ENCODE measurements around the gene PLCG2.
"Not testable (repeated sequence)": the region's sequence is repeated elsewhere in the genome, so short reads cannot be mapped to it uniquely, and the experiment has no call there.

PLCG2 gene

GRCh38 chr16:81939164-81940056, 160.3 kb downstream of the PLCG2 start:
- no peak for DNase-seq (ENCODE audit: low read depth)

GRCh38 chr16:81940781-81941560, 161.9 kb downstream of the PLCG2 start:
- DNase-seq (ENCODE audit: low read depth): no peak

- DNase-seq (ENCODE audit: low read depth): no peak
Observed at GRCh38 chr16:81942007-81942601, 163.0 kb downstream of the PLCG2 start.

- DNase-seq (ENCODE audit: low read depth): no peak
Observed at GRCh38 chr16:81945665-81946064, 166.6 kb downstream of the PLCG2 start.

- DNase-seq (ENCODE audit: low read depth): no peak
Observed at GRCh38 chr16:81946206-81946605, 167.1 kb downstream of the PLCG2 start.

GRCh38 chr16:81951564-81951963, 172.5 kb downstream of the PLCG2 start:
- DNase-seq (ENCODE audit: low read depth): no peak

- DNase-seq (ENCODE audit: low read depth): no peak
Observed at GRCh38 chr16:81956213-81956948, 177.3 kb downstream of the PLCG2 start.

- DNase-seq (ENCODE audit: low read depth): no peak
Observed at GRCh38 chr16:81964808-81965207, 185.7 kb downstream of the PLCG2 start.

GRCh38 chr16:81967358-81967757, 188.3 kb downstream of the PLCG2 start:
- no peak for DNase-seq (ENCODE audit: low read depth)

GRCh38 chr16:81971853-81972252, 192.8 kb downstream of the PLCG2 start:
- no peak for DNase-seq (ENCODE audit: low read depth)

- no peak for DNase-seq (ENCODE audit: low read depth)
Observed at GRCh38 chr16:81973737-81974136, 194.6 kb downstream of the PLCG2 start.

GRCh38 chr16:81975637-81976036, 196.5 kb downstream of the PLCG2 start:
- no peak for DNase-seq (ENCODE audit: low read depth)

- DNase-seq (ENCODE audit: low read depth): not testable (repeated sequence)
Observed at GRCh38 chr16:81977335-81977942, 198.3 kb downstream of the PLCG2 start.

- DNase-seq (ENCODE audit: low read depth): no peak
Observed at GRCh38 chr16:81987121-81987520, 208.0 kb downstream of the PLCG2 start.

- no peak for DNase-seq (ENCODE audit: low read depth)
Observed at GRCh38 chr16:81987706-81988105, 208.6 kb downstream of the PLCG2 start.

- no peak for DNase-seq (ENCODE audit: low read depth)
Observed at GRCh38 chr16:81992859-81993258, 213.8 kb downstream of the PLCG2 start.

- DNase-seq (ENCODE audit: low read depth): no peak
Observed at GRCh38 chr16:81994485-81994884, 215.4 kb downstream of the PLCG2 start.

- no peak for DNase-seq (ENCODE audit: low read depth)
Observed at GRCh38 chr16:81995651-81996050, 216.6 kb downstream of the PLCG2 start.

GRCh38 chr16:81996664-81997509, 217.8 kb downstream of the PLCG2 start:
- no peak for DNase-seq (ENCODE audit: low read depth)

GRCh38 chr16:81997738-81998137, 218.6 kb downstream of the PLCG2 start:
- DNase-seq (ENCODE audit: low read depth): no peak

- no peak for DNase-seq (ENCODE audit: low read depth)
Observed at GRCh38 chr16:82002831-82003230, 223.7 kb downstream of the PLCG2 start.
